NCI-H2227 (cell line): Measurements from ENCODE around the gene CLCN2.

Experiments used
- DNase-seq: peaks from one replicate; lab custom pipeline; 2025; ENCODE audit not compliant: unreplicated experiment; lab: John Stamatoyannopoulos, UW

The CLCN2 gene

GRCh38 chr3:184360929-184361531 is 375 bp downstream of the CLCN2 start:
- no peak for DNase-seq

- no peak for DNase-seq
These were observed 1.1 kb downstream of the CLCN2 start for GRCh38 chr3:184360070-184360928.

GRCh38 chr3:184359610-184360009 is 1.8 kb downstream of the CLCN2 start:
- no peak for DNase-seq

- no peak for DNase-seq
These were observed 2.5 kb downstream of the CLCN2 start for GRCh38 chr3:184358921-184359350.

GRCh38 chr3:184358124-184358767 is 3.2 kb downstream of the CLCN2 start:
- DNase-seq: no peak

GRCh38 chr3:184357248-184358123 is 3.9 kb downstream of the CLCN2 start:
- no peak for DNase-seq

GRCh38 chr3:184355261-184356040 is 6.0 kb downstream of the CLCN2 start:
- DNase-seq: no peak

GRCh38 chr3:184354754-184355153 is 6.7 kb downstream of the CLCN2 start:
- DNase-seq: no peak

GRCh38 chr3:184354121-184354728 is 7.2 kb downstream of the CLCN2 start:
- DNase-seq: peak; percentile 69

GRCh38 chr3:184353546-184353941 is 7.9 kb downstream of the CLCN2 start:
- no peak for DNase-seq

GRCh38 chr3:184352897-184353545 is 8.4 kb downstream of the CLCN2 start:
- DNase-seq: no peak

GRCh38 chr3:184352149-184352785 is 9.1 kb downstream of the CLCN2 start:
- DNase-seq: no peak

GRCh38 chr3:184351511-184352148 is 9.8 kb downstream of the CLCN2 start:
- DNase-seq: no peak

GRCh38 chr3:184350618-184351017 is 10.8 kb downstream of the CLCN2 start:
- no peak for DNase-seq

- no peak for DNase-seq
These were observed 11.6 kb downstream of the CLCN2 start for GRCh38 chr3:184349563-184350470.

- no peak for DNase-seq
These were observed 13.4 kb downstream of the CLCN2 start for GRCh38 chr3:184348057-184348382.

GRCh38 chr3:184347321-184348056 is 13.9 kb downstream of the CLCN2 start:
- peak; percentile 35 for DNase-seq
